ENCODE results near the gene THAP8.
"Not testable (repeated sequence)": the region's sequence is repeated elsewhere in the genome, so short reads cannot be mapped to it uniquely, and the experiment has no call there.

Gene THAP8

DNA sequence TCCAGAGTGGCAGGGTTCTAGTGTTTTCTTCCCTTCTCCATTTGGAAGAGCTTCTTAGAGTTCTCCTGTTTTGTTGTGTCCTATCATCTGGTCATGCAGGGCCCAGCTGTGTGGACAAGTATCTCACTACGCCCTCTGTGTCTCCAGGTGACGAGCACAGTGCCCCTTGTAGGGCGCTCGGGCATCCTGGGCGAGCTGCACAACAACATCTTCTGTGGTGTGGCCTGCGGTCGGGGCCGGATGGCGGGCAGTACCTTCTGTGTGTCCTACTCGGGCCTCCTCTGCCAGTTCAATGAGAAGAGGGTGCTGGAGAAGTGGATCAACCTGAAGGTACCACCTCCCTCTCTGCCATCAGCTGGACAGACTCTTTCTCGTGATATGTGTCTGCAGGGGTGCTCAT, 13.6 kb upstream of the THAP8 start:
- no peak for DNase-seq

DNA sequence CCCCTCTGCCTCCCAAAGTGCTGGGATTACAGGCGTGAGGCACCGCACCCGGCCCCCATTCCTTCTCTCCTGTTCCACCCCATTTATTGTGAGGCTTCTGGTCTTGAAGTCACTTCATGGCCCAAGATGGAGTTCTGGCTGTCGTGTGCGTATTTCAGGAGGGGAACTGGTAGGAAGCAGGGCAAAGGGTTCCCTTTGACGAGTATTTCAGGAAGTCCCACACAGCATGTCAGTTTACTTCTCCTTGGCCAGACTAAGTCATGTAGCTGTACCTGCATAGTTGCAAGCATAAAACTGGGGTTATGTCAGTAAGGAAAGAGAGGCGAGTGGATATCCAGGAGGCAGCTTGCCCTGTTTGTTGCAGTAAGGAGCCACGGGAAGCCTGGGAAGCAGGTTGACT, 10.7 kb upstream of the THAP8 start:
- no peak for DNase-seq

DNA sequence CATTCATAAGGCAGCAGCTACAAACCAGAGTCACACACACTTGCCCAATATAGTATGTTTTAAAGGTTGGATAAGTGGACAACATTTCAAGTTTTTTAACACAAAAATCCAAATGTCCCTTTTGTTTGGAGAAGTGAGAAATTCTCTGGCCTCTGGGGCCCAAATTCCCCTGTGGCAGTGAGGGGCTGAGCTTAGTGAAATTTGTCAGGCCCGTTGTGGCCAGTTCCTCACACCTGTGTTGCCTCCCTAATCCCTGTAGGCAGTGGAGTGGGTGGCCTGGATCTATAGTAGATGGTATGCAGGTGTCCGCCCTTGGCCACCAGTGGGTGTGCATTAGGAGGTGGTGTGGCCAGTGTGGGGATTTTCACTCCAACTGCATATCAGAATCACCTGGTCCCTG, 7.3 kb upstream of the THAP8 start:
- DNase-seq, result no peak

DNA sequence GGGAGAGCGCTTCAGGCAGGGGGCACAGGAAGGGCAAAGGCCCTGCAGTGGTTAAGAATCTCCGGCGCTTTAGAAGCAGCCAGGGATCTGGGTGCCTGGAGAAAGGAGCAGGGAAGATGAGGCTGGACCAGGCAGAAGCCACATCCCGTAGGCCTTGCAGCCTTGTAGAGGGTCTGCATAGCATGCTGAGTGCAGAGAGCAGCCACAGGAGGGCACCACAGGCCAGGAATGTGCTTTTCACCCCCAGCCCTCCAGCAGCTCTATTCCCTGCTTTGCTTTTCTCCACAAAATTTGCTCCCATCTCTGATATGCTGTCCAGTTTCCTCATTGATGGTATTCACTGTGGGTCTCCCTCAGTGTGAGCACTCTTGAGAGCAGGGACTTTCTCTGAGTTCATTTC, 6.3 kb upstream of the THAP8 start:
- peak; percentile 53 for DNase-seq

DNA sequence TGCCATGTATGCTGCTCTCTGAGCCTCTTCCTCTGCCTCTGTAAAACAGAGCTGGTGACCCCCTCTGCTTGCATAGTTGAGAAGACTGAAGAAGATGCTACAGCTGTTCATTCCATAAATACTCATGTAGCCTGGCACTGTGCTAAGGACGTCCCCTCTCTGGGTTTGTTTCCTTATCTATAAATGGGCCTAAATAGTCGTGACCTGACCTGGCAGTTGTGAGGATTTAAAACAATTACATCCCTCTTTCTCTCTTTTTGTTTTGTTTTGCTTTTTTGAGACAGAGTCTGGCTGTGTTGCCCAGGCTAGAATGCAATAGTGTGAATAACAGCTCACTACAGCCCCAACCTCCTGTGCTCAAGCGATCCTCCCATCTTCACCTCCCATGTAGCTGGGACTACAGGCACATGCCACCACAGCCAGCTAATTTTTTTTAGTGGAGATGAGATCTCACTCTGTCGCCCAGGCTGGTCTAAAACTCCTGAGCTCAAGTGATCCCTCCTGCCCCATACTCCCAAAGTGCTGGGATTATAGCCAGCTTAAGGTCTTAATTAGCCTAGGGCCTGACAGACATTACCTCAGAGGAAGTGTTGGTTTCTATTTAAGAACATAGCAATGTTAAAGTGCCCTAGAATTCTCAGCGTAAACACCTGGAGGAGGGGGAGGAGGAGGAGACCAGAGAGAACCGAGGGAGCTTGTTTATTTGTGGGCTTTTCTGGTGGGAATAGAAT, 5.3 kb upstream of the THAP8 start:
- no peak for DNase-seq

DNA sequence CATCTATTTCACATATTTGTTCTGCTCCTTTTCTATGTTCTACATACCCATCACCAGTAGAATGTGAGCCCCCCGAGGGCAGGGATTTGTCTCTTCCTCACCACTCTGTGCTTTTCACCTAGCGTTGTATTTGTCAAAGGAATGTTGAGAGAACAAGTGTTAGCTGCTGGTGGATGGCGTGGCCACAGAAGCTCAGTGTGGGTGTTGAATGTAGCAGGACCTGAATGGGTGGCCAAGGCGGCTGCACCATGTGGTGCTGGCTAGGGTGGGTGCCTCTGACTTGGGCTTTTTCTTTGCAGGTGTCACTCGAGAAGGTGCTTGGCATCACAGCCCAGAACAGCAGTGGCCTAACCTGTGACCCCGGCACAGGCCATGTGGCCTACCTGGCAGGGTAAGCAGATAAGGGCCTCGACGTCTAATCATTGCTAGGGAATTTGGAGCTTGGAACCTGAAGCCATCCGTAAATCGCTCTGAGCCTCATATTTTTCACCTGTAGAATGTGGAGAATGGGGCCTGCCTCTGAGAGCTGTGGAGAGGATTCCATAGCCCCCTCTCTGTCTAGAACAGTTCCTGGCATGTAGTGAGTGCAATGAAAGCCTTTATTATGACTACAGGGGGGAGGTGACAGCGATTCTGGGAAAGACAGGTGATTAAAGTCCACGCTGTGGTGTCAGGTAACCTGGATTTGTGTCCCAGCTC, 4.5 kb upstream of the THAP8 start:
- no peak for DNase-seq

DNA sequence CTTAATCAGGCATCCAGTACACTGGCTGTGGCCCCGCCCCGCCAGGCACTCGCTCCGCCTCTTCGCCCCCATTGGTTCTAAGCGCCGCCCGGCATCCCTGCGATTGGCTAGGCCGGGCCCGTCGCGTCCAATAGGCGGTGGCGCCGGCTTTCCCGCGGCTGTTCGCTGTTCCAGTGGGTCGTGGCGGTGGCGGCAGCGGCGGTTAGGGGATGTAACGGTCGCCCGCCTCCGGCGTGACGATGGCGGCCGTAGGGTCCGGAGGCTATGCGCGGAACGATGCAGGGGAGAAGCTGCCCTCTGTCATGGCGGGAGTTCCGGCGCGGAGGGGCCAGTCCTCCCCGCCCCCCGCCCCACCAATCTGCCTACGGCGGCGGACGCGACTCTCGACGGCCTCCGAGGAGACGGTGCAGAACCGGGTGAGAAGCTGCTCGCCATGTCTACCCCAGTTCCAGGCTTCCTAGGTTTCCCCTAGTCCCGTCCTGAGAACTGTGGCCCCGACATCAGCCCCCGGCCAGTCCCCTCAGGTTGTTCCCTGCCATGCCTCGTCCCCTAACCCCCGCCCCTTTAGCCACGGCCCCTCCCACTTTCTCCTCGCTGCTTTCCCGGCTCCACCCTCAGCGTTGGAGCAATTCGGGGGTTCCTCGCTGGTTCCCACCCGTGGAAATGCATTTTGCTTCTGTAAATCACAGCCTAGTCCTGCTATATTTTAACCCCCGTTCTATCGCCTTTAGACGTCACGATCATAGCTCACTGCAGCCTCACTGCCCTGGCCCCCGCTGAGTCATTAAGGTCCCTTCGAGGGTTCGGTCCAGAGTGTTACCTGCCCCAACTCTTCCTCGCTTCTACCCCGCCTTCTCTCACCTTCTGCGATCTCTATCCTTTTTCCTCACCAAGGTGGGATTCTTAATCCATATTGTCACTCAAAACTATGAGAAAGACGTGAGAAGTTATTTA, 925 bp upstream of the THAP8 start, which contains the start of gene WDR62:
WDR62 (plus strand) TSS at position 165 of the 954 bp plus-strand sequence; CDS start at position 240, 75 bp downstream.
- peak; percentile 97 for DNase-seq

DNA sequence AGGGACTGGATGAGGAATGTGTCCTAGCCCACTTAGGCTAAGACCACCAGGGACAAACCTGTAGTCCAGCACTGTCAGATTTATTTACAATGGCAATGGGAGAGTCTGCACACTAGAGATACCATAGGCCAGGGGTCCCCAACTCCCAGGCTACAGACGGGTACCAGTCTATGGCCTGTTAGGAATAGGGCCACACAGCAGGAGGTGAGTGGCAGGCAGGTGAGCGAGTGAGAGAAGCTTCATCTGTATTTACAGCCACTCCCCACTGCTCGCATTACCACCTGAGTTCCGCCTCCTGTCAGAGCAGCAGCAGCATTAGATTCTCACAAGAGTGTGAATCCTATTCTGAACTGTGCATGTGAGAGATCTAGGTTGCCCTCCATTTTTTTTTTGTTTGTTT, 2.4 kb downstream of the THAP8 start:
- no peak for DNase-seq

DNA sequence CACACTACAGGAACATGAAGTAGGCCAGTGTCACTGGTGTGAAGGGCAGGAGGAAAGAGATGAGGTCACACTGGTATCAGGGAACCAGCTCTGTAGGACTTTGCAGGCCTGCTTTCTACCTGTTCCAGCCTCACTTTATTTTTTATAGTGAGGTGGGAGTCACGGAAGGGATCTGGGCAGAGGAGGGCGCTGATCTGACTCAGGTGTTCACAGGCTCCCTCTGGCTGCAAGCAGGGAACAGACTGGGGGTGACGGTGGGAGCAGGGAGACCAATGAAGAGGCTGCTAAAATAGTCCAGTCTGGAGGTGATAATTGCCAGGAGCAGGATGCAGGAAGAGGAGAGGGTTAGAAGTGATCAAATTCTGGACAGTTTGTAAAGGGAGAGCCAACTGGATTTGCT, 2.8 kb downstream of the THAP8 start:
- no peak for DNase-seq

DNA sequence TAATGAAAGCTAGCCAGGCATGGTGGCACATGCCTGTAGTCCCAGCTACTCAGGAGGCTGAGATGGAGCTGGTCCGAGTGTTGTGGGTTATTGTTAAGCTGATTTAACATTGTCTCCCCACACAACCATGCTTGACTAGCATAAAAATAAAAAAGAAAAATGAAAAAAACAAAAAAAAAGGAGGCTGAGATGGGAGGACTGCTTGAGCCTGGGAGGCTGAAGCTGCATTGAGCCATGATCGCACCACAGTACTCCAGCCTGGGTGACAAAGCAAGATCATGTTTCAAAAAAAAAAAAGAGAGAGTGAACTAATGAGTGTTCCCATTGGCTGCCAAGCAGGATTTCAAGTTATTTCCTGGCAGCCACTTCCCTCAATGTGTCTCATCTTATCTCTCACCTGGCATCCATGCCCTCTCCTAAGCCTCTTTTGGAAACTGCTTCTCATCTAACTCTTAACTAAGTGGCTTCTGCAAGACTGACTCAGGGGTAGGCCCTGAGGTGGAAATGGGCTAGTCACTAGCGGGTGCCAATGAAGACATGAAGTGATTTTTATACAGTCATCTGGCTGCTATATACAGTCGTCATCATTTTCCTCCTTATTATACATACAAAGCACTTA, 4.9 kb downstream of the THAP8 start:
- no peak for DNase-seq

DNA sequence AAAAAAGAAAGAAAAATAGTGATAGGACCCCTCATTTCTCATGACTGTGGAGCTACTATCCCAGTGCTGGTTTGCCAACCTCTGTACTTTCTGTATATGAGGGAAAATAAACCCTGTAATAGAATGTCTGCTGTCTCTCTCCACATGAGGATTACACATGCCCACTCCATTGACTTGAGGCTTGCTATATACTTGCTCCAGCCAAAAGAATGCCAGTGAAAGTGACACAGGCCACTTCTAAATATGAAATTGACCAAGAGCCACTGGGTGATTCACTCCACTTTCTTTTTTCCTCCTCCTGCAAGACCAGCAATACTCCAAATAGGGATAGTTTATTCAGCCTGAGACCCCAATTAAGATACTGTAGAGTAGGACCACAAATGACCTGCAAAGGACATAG, 6.2 kb downstream of the THAP8 start:
- no peak for DNase-seq

DNA sequence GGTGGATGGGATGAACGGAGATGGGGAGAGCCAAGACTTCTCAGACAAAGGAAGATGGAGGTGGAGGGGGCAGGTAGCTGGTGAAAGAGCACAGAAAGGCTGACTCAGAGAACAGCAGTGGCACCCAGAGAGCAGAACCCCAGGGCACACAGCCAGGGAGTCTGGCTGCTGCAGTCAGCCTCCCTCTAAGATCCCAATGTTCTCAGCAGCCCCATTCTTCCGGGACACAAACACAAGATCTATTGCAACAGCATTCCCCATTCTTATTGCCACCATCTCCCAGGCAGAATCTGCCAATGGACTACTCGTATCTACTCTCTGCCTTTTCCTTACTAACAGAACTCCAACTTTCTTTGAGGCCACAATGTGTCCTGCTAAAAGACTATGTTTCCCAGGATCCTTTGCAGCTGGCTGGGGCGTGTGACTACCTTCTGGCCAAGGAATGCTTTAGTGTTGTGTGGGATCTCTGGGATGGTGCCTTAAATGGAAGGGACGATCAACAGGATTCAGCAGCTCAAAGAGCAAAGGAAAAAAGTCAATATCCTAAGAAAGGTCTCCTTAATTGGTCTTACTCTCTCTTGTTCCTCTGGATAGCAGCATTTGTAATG, 7.5 kb downstream of the THAP8 start:
- no peak for DNase-seq

DNA sequence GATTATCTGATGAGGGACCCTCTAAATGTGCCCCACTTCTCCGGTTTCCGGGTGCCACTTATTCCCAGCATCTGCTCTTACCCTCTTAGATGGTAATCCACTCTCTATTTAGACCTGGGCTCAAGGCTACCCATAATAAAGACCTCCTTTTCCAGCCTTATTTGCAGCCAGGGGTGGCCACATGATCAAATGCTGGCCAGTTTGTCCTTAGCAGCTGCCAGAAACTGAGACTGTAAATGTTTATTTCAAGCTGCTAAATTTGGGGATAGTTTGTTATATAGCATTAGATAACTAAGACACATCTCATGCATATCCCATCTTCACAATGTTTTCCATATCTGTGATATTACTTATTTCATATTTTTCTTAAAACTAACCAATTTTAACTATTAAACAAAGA, 10.1 kb downstream of the THAP8 start:
- DNase-seq, result no peak

DNA sequence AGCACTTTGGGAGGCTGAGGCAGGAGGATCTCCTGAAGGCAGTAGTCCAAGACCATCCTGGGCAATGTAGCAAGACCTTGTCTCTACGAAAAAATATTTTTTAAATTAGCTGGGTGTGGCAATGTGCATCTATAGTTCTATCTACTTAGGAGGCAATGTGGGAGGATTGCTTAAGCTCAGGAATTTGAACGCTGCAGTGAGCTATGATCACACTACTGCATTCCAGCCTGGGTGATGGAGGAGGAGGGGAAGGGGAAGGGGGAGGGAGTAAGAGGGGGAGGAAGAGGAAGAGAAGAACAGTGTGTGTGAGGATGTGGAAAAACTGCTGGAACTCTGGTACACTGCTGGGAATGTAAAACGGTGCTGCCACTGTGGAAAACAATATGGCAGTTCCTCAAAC, 12.3 kb downstream of the THAP8 start:
- DNase-seq, result no peak

DNA sequence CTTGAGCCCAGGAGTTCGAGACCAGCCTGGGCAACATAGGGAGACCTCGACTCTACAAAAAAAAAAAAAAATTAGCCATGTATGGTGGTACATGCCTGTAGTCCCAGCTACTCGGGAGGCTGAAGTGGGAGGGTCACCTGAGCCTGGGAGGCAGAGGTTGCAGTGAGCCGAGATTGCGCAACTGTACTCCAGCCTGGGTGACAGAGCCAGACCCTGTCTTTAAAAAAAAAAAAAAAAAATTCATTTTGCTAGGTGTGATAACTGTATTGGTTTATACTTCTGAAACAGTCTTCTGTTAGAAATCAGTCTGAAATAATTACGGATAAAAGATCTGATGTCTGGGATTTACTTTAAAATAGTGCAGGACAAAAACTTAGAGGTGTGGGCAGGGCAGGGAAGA, 13.0 kb downstream of the THAP8 start:
- DNase-seq, result not testable (repeated sequence)

DNA sequence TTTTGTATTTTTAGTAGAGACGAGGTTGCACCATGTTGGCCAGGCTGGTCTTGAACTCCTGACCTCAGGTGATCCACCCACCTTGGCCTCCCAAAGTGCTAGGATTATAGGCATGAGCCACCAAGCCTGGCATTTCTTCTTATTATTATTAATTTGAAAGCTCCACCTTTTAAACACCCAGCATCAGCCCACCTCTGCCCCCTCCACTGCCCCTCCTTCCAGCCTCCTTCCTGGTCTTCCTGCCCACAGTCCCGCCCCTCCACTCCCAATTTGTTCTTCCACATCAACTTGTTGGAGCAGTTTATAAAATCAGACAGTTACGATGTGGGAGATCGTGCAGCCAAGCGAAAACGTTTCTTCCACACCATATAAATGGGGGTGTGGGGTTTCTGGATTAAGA, 13.6 kb downstream of the THAP8 start:
- DNase-seq, result no peak

DNA sequence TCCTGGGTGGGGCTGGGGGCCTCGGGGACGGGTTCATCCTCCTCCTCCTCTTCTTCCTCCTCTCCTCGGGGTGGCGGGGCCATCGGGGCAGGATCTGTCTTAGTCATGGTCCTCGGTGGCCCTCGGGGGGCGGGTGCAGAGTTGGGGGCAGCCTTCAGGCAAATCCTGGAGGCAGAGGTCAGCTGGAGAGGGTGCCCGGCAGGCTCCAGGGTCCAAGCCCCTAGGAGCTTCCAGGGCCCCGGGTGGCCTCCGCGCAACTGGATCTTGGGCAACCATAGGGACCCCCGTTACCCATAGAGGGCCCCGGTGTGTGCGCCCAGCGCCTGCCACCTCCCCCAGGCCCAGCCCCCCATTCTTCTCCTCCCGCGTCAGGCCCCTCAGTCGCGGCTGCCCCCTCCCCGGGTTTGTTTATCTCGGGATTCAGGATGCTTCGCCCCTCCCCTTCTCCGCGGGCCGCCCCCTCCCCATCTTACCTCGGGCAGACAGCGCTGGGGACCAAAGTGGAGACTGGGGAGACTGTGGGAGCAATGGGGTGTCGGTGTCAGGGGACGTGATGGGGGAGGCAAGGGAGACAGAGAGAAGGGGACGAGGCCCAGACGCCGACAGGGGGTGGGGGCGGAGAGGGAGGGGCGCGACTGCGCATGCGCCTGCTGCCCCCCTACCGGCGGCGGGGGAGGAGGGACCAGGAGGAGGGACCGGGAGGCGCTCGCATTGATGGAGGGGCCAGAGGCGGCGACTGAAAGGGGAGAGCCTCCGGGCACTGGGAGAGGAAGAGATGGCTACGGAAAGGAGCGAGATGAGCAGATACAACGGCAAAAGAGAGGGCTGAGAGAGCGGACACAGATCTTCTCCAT, 21.6 kb downstream of the THAP8 start, which contains the start of gene CLIP3:
CLIP3 (minus strand) TSS at position 623 of the 854 bp plus-strand sequence; CDS start at position 107, 516 bp downstream.
- peak; percentile 40 for DNase-seq

DNA sequence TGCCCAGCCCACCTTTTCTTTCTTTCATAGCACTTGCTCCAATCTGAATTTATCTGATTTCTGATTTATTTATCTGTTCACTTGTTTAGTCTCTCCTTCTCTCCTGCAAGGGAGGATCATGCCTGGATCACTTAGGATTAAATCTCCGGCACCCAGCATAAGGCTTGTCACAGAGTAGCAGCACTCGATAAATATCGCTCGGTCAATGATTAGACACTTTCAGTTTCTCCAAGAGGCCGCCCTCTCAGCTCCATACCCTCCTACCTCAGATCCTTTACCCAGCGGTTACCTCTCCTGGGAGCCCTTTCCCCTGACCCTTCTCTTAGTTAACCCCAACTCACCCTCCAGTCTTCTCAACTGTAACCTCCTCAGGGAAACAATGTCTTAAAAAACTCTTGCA, 22.8 kb downstream of the THAP8 start:
- DNase-seq, result no peak

DNA sequence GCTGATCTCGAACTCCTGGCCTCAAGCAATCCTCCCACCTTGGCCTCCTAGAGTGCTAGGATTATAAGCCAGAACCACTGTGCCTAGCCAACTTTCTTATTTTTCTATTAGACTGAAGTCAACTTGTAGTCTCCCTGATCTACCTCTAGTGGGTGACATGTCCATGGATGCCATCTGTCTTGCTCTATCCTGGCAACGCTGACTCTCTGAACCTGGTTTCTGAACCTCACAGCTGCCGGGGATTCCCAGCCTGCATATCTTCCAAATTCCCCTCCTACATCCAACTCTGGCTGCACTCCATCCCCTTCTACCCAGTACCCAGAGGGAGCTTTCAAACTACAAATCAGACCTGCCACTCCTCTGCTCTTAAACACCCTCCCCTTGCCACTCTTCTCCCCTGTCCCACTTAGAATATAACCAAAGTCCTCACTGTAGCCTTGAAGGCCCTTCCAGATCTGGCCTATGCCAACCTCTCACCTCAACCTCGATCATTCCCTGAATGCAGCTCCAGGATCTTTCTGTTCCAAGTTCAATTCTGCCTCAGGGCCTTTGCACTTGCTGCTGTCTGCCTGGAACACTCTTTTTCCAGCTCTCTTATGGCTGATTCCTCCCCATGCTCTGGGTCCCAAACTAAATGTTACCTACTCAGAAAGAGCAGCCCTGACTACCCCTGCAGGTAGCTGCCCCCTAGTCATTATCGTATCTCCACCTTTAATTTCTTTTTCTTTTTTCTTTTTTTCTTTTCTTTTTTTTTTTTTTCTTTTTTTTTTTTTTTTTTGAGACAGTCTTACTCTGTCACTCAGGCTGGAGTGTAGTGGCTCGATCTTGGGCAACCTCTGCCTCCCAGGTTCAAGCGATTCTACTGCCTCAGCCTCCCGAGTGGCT, 23.6 kb downstream of the THAP8 start:
- no peak for DNase-seq

DNA sequence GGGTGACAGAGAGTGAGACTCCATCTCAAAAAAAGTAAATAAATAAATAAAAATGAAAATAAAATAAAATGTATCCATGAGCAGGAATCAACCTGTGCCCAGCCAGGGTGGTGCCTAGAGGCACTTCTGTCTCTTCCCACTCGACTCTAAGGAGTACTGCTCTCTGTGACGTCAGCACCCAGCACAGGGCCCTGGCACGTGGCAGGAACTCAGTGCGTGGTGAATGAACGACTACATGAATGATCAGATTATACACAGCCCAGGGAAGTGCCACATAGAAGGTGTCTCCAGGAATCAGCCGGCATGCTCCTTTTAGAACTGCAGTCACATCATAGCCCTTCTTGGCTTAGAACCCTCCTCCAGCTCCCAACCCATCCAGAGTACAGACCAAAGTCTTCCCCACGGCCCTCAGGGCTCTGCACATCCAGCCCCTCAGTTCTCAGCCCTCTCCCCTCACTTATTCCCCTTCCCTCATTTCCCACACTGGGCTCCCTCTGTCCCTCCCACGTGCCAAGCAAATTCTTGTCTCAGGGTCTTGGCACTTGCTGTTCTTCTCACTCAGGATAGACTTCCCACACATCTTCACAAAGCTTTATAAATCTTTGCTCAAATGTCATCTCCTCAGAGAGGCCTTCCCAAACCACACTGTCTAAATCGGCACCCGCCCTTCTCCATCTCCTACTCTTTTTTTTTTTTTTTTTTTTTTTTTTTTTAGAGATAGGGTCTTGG, 25.6 kb downstream of the THAP8 start:
- DNase-seq, result no peak

All from hematopoietic multipotent progenitor cell treated with erythropoietin and hydrocortisone succinate and interleukin-3 and kit ligand, for 6 days (in vitro differentiated cells).